Measurements from ENCODE around the gene AGBL4.
A peak's percentile ranks its signal among the peaks of the same experiment; 100 is the strongest.

AGBL4 gene

GRCh38 chr1:48704736-48705135, 1319.0 kb downstream of the AGBL4 start:
- DNase-seq: no peak

- DNase-seq: no peak
Measured at GRCh38 chr1:48701445-48701844, 1322.3 kb downstream of the AGBL4 start.

DNA sequence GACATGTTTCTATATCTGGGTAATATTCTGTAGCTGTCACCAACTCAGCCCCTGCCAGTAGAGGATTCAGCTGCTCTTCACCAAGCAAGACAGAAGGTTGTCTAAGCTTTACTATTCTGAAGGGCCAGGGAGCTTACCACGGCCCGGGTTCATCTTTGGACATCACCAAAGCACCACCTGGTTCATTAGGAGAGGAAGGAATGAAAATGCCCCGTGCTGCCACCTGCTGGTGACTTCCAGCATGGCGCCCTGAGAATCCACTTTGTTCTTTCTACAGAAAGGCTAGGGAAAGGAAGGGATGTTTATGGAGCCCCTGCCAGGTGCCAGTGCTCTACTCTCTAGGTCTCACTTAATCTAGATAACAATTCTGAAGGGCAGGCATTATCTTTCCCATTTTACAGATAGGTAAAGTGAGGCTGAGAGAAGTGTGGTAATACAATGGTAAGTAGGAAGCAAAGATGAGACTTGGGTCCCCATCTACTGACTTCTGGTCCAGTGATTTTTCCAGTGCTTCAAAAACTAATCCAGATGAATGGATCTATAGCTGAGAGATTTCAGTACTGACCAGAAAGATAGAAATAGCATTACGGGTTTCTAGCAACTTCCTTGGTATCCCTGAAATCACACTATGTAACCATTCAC, 1326.6 kb downstream of the AGBL4 start:
- DNase-seq: peak; percentile 85

GRCh38 chr1:48695161-48695560, 1328.6 kb downstream of the AGBL4 start:
- DNase-seq: peak; percentile 80

DNA sequence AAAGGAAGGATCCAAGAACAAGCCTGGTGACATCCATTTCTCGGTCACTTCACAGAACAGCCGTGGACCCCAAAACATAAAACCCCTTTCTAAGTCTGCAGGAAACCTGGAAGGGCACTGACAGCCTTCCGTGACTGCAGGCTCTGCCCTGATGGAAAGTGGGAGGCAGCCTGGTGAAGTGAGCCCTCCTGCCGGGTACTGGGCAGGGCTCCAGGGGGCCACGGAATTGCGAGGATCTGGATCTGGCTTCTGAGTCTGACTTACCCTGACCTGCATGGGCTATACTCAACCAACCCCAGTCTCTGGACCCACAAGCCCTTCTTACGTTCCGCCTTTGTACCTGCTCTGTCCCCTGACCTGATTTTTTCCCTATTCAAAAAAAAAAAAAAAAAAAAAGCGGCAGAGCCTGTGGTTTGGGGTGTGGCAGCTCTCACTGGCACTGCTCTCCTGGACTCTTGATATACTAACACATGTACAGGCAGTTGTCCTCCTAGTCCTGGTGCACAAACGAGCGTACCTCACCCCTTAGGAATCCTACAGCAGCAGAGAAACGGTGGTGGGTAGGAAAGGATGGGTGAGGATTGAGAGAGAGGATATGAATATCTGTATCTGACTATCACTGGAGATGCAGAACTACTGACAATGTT, 1330.0 kb downstream of the AGBL4 start:
- no peak for DNase-seq

DNA sequence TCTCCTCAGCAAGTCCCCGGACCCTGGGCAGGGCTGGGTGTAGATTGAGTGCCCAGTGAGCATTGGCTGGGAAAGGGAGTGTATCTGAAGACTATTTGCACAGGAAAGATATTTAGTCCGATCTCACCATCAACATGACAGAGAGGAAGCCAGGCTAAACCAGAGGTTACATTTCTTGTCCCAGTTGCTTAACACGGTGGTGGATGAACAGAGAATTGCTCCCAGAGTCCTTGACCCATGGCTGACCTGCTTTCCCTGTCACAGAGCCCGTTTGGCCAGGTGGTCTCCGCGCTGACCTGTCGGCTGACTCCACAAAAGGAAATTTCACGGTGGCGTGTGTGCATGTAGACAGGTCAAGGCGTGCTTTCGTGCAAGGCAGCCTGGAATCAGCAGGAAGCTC, 1330.6 kb downstream of the AGBL4 start:
- DNase-seq: no peak

- no peak for DNase-seq
Measured at GRCh38 chr1:48692235-48692634, 1331.5 kb downstream of the AGBL4 start.

DNA sequence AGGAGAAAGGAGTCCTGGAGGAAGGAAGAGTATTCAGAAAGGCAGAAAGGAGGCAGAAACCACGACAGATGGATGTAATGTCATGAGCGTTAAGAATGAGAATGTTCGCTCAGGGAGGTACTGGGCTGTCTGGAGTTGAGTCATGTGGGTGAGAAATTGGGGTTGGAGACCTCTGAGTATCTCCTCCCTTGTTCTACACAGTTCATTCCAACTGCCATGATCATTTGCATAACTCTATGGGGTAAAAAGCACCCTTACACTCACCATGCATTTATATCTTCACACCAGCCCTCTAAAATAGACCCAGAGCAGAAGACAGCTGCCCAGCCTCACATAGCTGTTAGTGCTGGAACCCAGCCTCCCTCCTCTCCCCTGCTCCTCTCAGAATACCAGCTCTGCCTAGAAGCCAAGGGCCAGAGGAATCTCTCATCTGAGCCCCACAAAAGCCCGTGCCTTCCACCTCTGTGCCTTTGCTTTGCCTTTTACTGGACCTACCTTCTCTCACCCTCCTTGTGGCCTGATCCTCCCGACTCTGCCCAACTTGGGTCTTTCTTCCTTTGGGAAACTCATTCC, 1332.2 kb downstream of the AGBL4 start:
- DNase-seq: no peak

DNA sequence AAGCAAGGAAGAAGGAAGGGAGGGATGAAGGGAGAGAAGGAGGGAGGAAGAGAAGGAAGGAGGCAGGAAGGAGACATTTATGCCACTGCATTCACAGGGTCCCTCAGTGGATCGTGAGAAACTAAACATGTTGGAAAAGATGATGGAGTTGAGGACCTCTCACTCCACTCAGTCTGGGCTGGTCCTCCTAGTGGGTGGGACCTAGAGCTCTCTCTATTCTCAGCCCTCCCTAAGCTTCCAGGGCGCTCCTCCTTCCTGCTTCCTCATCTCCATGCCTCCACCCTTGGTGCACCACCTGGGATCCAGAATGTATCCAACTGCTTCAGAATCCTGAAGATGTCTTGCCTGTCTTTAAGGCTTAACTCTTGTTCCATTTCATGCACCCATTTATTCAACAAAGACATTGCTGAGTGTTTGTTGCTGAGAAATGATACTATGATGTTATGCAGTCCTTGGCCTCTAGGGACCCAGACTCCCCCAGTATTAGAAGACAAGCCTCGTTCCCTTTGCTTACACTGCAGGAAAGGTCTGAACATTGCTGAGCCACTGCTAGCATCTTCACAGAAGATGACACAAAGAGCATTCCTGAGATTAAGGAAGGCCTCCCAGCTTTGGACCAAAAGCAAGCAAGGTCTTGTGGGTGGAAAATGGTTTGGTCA, 1335.5 kb downstream of the AGBL4 start:
- peak; percentile 50 for DNase-seq

- DNase-seq: peak; percentile 67
Measured at GRCh38 chr1:48687282-48688045, 1336.3 kb downstream of the AGBL4 start.

DNA sequence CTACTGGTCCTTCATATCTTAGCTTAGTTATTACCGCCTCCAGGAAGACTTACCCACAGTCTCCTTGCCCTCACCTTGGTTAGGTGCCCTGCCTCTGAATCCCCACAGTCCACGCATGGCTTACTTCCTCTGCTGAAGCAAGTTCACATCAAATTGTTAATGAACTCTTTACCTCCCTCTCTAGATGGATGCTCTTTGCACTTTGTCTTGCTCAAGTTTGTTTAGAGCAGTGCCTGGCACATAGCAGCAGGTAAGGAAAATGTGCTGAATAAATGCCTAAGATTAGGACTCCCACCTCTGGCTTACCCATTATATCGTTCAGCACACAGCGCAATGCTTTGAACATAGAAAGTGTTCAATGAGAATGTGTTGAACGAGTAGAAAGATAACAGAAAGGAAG, 1337.6 kb downstream of the AGBL4 start:
- DNase-seq: no peak

- no peak for DNase-seq
Measured at GRCh38 chr1:48684381-48684780, 1339.4 kb downstream of the AGBL4 start.

DNA sequence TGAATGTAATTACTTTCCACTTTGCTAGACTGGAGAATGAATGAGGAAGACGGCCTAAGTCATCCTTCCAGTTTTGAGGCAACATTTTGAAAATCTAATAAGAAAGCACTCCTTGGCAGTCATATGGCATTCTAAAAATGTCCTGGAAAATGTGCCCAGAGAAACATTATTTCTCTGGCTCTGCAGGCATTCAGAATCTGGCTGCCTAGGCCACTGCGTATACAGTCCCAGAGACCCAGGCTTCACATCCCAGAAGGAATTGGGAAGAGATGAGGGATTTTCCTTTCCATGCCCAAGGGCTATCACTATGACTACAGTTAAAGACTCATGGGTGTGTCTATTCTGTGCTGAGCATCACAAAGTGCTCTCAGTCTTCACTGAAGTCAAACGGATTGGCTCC, 1339.9 kb downstream of the AGBL4 start:
- no peak for DNase-seq

GRCh38 chr1:48681476-48682305, 1342.1 kb downstream of the AGBL4 start:
- DNase-seq: no peak

GRCh38 chr1:48680411-48681035, 1343.2 kb downstream of the AGBL4 start:
- DNase-seq: peak; percentile 34

DNA sequence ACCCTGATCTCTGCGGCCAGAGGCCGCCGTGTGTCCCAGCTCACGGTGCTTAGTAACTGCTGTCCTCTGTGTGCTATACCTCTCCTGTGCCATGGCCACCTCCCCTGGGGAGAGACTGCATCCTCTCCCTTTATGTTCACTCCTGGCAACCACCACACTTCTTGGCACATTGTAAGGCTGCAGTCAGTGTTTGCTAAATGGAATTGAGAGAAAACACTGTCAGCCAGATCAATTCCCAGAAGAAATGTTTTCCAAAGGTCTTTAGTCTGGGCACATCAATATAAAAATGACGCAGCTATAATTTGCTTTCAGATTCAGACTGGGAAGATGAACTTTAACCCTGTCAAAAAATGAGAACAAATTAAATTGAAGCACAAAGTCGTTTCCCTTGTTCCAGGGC, 1343.9 kb downstream of the AGBL4 start:
- peak; percentile 39 for DNase-seq

DNA sequence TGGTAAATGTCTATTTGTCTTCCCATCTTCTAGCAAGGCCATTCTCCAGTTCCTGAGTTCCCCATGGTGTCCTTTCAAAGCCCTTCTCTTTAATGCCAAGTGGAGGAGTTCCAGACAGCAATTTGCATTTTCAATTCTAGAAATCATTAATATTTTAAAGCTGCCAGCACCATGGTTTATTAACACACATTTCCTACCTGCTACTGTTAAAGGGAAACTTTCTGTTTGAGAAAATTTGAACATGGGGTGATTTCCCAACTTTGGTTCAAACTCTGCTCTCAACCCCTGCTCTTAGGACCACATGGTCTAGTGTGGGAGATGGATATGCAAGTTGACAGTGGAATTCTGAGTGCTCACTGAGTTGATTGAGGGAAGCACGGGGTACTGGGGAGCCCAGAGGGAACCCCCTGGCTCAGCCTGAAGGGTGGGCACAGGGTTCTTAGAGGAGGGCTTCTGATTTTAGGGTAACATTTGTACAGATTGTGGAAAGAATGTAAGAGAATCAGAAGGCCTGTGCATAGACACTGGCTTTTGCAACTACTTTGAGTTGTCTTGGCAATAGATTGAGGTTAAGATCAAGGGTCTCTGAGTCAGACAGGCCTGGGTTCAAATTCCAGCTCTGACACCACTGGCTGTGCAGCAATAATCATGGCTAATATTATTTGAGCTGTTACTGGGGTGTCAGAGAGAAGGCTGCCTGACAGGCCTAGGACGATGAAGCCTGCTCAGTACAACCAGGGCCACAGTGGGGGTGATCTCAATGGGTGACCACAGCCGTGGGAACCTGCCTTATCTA, 1344.8 kb downstream of the AGBL4 start:
- peak; percentile 75 for DNase-seq

DNA sequence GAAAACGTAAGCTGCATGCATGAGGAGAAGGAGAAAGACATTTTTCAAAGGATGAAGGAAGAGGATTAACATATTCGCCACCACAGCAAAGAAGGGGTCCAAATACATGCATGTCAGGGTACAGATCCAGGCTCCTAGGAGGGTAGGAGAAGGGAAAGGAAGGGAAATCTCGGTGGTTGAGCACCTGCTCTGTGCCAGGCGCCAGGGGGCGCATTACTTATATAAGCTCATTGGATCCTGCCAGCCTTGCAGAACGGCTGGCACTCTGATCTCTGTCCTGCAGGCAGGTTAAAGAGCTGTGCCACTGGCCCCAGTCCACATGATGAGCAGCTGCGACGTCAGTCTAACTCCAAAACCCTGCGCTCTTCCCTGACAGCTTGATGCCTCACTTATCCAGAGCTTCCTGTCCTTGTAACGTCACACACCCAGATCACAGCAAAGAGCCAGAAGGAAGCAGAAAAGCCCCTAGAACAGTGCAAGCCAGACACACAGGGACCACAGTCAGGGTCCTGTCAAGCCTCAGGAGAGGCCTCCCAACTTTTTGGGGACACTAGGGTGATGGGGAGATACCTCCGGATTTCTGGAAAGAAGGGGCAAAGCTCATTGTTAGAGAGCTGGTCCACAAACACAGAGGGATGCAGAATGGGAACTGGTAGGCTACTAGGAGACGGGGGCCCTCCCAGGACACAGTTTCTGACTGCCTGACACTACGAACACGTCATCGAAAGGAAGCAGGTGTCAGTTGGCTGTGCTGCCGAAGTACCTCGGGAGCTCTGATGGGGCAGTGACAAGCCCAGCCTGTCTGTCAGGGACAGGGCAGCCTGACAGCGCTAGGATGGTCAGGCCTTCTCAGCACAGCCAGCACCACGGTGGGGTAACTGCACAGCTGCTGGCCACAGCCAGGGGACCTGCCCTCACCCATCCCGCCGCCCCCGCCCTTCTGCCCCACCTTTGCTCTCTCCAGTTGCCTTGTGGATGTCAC, 1346.2 kb downstream of the AGBL4 start:
- DNase-seq: peak; percentile 83

GRCh38 chr1:48676822-48677221, 1346.9 kb downstream of the AGBL4 start:
- no peak for DNase-seq

GRCh38 chr1:48676376-48676775, 1347.4 kb downstream of the AGBL4 start:
- DNase-seq: no peak
